HG02588 (cell line): ENCODE data around the gene CELF1.

Source experiments
- ATAC-seq: cut with Tn5 transposase; IDR thresholded peaks from one replicate; pipeline ENCODE4 v1.9.1; 2021; ENCODE audit warnings: mild to moderate bottlenecking, moderate library complexity; ENCODE audit not compliant: unreplicated experiment

The CELF1 gene

GRCh38 chr11:47511917-47512316 is 41.0 kb downstream of the CELF1 start:
- ATAC-seq, result no peak

GRCh38 chr11:47510209-47510608 is 42.7 kb downstream of the CELF1 start:
- no peak for ATAC-seq

- ATAC-seq, result no peak
These were observed 43.8 kb downstream of the CELF1 start for GRCh38 chr11:47509077-47509536.

- no peak for ATAC-seq
These were observed 44.5 kb downstream of the CELF1 start for GRCh38 chr11:47508240-47508957.

- no peak for ATAC-seq
These were observed 45.2 kb downstream of the CELF1 start for GRCh38 chr11:47507563-47508239.

- no peak for ATAC-seq
These were observed 46.0 kb downstream of the CELF1 start for GRCh38 chr11:47506795-47507562.

- no peak for ATAC-seq
These were observed 46.6 kb downstream of the CELF1 start for GRCh38 chr11:47506373-47506772.

- ATAC-seq, result no peak
These were observed 48.0 kb downstream of the CELF1 start for GRCh38 chr11:47504910-47505309.

GRCh38 chr11:47503227-47503626 is 49.7 kb downstream of the CELF1 start:
- no peak for ATAC-seq

- no peak for ATAC-seq
These were observed 50.2 kb downstream of the CELF1 start for GRCh38 chr11:47502767-47503166.

GRCh38 chr11:47501101-47501500 is 51.8 kb downstream of the CELF1 start:
- no peak for ATAC-seq

- no peak for ATAC-seq
These were observed 52.8 kb downstream of the CELF1 start for GRCh38 chr11:47500121-47500520.

GRCh38 chr11:47499614-47500013 is 53.3 kb downstream of the CELF1 start:
- no peak for ATAC-seq

- no peak for ATAC-seq
These were observed 53.8 kb downstream of the CELF1 start for GRCh38 chr11:47499161-47499560.

GRCh38 chr11:47498584-47499152 is 54.3 kb downstream of the CELF1 start:
- no peak for ATAC-seq

GRCh38 chr11:47498149-47498548 is 54.8 kb downstream of the CELF1 start:
- no peak for ATAC-seq

GRCh38 chr11:47496808-47497207 is 56.1 kb downstream of the CELF1 start:
- ATAC-seq, result no peak

GRCh38 chr11:47495856-47496217 is 57.1 kb downstream of the CELF1 start:
- ATAC-seq, result no peak

GRCh38 chr11:47495011-47495855 is 57.7 kb downstream of the CELF1 start:
- no peak for ATAC-seq

- ATAC-seq, result no peak
These were observed 63.6 kb downstream of the CELF1 start for GRCh38 chr11:47489395-47489755.
